NCI-H2081 treated with DMSO at 0.1 percent for 48 hours (cell line): Measurements from ENCODE around the gene ID2.
"Not testable (repeated sequence)": the region's sequence is repeated elsewhere in the genome, so short reads cannot be mapped to it uniquely, and the experiment has no call there.

Source experiments
- DNase-seq: peaks from one replicate; lab custom pipeline; 2025; lab: John Stamatoyannopoulos, UW

ID2 gene

DNA sequence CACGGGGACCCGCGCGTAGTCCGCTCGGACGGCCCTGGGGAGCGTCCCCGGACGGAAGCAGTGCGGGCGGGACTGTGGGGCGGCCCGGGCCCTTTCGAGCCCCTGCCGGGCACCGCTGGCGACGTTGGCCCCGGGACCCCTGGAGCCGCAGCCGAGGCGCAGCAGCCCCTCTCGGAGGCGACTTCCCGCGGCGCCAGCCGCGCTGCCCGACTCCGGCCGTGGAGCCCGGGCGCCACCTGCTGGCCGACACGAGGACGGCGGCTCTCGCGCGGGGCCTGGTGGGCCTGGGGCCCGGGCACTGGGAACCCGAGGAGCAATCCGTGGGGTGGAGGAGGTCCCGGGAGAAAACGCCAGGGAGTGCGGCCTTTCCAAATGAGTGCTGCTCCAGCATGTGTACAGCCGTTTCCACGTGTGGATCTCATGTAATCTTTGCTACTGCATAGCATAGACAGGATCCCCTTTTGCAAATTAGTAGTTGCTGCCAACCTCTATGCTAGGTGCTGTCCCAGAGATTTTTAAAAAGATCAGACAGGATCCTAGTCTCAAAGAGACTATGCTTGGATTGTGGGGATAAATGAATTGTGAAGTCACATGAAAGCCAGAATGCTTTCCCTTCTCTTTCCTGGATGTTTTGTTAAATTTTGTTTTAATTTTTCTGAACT is 4.0 kb downstream of the ID2 start:
- DNase-seq, result no peak

DNA sequence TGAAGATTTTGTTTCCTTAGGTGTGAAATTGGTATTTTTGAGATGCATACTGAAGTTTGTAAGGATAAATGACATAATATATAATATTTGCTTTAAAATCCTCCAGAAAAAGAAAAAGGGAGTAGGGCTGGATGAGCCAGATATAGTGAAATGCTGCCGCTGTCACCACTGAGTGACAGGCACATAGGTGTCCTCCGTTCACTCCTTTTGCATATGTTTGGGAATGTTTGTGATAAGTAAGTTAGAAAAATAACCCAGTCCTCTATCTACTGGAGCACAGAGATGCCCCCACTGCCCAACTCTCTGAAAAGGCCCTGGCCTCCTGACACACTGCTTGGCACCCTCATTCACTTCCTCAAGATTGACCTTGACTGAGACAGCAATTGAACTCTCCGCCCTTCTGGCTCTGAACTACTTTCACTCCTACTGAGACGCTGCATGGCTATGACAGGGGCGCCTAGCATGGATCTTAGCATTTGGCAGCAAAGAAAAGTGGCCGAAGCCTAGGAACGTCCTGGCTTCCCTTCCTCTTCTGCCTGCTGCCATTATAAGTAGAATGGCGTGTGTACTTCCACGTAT is 10.1 kb downstream of the ID2 start:
- no peak for DNase-seq

DNA sequence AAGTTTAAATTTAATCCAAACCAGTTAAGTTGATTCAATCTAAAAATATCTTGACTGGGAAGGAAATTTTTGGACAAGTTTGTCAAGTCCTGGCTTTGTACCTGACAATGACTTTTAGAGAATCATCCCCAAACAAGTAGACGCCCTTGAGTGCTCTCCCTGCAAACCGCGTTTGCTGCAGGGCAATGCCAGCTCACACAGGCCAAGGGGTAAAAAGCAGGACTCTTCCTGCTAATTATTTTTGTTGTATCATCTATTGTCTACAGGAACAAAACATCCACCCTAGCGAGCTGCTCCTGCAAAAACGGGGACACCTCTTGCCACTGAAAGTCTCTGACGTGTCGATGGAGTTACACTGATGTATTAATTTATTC is 10.9 kb downstream of the ID2 start:
- no peak for DNase-seq

DNA sequence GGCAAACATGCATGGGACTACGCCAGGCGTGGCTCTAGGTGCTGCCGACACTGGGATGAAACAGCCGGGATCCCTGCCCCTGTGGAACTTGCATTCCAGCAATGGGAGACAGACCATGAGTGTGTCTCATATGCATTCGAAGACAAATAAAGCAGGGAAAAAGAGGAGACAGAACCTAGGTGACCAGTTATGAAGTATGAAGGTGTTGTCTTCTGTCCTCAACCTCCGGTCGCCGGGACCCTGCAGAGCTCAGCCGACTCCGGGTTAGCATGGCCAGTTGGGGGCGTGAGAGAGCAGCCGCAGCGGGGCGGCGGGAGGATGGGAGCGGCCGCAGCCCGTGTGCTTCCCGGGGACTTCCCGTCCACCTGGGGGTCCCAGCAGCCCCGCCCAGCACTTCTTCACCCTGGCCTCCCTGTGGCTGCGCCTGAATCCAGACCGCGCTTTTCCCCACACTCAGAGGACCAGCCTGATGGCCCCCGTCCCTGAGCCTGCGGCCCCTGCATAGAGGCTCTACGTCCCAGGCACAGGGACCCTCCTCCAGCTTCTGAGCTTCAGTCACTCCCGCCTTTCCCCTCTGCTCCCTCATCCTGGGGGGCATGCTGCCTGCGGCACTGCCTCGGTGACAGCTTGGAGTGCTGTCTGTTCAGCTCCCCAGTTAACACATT is 11.4 kb downstream of the ID2 start:
- DNase-seq, result no peak

DNA sequence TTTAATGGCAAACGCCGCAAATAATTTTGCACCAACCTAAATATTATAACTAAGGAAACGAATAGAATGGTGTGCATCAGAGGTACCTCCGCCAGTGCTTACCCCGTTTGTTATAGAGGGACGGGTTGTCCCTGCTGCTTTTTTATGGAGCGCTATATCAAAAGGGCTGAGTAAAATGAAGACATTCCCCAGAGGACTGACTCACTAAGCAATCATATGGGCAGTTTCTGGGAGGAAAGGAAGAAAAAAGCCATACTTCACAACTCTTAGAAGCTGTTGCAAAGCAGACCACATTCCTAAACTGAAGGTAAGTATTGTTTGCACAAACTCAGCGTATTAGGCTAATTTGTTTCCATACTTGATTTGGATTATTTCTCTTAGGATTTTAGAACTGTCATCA is 12.9 kb downstream of the ID2 start:
- DNase-seq, result no peak

DNA sequence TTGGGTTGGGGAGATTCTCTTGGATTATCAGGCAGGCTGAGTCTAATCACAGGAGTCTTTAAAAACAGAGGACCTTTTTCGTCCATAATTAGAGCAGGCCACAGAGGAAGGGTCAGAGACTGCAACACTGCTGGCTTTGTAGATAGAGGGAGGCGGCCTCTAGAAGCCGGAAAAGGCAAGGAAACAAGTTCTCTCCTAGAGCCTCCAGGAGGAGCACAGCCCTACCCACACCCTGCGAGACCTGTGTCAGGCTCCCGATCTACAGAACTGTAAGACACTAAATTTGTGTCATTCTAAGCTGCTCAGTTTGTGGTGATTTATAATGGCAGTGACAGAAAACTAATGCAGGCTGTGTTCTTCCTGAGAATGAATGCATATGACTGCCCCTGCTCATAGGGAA is 15.3 kb downstream of the ID2 start:
- no peak for DNase-seq

DNA sequence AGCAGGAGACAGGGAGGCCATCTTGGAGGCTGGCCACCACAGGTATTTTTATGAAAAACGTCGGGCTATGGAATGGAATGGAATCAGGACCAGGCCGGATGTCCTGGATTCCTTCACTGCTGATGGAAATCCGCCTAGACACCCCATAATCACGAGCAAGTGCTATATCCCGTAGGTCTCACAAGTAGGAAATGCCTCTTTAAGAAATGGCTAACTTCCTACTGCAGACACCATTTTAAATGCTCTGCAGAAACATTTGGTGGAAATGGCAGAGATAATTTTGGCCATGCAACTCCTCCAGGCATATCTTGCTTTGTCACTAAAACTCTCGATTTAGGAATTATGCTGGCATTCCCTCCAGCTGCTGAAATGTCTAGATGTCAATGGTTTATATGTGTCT is 18.0 kb downstream of the ID2 start:
- DNase-seq, result no peak

DNA sequence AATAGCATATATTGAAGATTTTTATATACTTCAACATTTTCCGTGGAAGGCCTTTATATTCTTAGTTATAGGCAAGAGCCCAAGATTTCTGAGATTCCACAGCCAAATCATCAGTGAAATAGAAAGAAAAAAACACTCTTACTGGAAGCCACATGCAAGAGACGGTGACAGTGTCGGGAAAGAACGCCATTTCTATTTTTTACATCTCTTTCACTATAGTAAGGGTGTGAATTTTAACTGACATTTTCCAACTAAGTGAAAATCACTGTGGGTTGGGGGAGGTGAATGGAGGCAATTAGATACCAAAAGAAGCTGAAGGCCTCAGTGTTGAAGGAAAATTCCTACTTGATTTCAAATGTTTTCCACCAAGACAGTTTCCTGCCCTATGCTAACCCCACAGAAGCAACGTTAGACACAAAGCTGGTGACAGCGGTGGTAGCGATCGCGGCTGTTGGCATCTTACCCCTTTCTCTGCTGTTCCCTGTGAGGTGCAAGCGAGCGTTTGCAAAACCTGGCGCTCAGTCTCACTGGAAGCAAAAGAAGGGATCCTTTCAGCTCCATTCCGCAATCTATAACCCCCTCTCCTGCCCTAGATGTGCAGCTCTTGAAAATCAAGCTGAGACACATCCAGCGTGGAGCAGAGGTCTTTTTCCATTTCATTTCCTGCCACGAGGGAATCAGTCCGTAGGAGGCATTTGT is 20.0 kb downstream of the ID2 start:
- DNase-seq, result no peak

DNA sequence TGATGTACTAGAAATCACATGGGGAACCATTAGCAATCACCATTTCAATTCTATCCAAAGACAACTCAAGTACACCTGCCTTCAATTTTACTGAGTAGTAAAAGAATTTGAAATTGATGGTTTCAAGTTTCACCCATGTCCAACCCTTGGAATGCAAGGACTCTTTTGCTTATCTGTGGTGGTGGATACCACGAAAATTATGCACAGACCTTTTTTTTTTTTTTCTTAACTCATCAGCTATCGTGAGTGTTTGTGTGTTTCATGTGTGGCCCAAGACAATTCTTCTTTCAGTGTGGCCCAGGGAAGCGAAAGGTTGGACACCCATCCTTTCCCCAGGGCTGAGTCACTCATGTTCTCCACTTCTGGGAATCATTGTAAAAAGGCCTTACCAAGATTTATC is 23.1 kb downstream of the ID2 start:
- no peak for DNase-seq

DNA sequence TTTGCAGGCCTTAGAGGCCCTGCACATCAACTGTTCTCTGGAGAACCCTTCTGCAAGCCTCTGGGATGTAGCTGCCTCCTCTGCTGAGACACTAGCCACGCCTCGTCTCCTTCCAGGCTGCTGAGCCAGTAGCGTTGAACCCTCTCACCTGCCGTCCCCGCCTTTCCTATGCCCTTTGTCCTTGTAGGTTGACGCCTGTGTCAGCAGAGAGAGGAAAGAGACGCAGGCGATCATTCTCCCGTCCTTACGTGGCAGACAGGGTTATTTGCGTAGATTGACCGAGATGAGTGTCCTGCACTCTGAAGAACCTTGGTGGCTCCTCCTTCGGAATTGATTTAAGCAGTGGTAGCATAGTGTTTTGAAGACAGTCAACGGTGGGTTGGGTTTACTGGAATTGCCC is 27.8 kb downstream of the ID2 start:
- no peak for DNase-seq

DNA sequence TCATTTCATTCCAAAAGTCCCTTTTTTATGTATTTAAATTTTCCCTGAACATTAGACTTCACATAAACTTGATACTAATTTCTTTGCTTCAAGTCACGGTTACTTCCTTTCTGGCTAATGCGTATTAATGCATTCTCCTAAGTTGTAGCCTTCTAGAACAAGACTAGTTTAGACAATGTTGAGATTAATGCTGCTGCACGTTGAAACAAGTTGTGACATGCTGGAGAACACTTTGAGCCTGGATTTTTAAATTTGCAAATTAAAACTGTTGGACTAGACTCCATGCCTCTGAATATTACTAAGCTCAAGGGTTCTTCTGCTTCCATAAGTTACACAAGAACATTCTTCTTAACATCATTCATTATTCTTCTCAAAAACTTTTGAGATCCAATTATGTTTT is 29.1 kb downstream of the ID2 start:
- no peak for DNase-seq

DNA sequence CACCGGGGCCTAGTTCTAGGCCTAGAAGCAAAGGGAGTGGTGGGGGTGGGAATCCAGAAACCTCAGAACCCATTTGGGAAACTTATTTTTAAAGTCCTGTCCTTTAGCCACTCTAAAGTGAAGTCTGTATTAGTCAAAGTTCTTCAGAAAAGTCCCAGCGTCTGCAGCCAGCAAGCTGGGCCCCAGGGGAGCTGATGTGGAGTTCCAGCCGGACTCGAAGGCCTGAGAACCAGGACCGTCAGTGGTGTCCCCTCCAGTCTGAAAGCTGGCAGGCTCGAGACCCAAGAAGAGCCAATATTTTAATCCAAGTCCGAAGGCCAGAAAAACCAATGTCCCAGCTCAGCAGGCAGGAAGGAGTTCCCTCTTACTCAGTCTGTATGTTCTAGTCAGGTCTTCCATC is 32.4 kb downstream of the ID2 start:
- DNase-seq, result no peak

DNA sequence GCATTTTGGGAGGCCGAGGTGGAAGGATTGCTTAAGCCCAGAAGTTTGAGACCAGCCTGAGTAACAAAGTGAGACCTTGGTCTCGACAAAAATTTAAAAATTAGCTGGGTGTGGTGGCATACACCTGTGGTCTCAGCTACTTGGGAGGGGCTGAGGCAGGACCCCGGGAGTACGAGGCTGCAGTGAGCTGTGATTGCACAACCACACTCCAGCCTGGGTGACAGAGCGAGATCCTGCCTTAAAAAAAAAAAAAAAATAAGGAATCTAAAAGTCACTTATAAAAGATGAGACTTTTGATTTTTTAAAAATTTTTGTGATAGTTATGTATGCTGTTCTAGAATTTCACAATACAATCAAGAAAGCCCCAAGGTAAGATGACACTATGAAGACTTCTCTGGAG is 33.1 kb downstream of the ID2 start:
- no peak for DNase-seq

DNA sequence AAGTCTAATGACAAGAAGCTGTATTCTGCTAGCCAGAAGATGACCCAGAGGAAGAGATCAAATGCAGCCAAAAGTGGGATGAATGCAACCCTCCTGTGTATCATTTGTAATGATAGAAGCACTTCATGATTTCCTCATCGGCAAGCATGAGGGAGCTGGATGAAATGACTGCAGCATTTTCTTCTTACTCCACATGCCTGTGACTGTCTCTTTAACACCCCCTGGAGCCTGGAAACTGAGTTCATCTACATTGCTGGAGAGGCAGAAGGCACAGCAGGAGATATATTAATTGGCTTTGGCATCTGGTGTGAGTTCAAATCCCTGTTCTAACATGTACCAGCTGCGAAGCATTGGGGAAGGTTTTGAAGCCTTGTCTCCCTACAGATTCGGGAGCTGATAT is 37.7 kb downstream of the ID2 start:
- DNase-seq, result no peak

DNA sequence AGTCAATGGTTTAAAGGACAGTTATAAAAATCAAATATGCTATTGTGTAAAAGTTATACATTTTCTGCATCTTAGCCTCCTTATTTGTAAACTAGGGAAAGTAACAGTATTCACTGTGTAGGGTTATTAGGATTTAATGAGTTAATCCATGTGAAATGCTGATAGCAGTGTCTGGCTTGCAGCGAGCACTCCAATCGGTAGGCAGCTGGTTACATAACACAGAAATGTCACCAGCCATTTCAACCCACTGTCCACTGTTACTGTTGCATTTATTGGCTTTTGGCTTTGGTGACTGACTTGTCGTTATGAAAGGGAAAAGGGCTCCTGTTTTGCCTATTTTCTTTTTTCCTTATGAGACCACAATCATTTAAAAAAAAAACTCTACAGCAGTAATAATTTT is 38.9 kb downstream of the ID2 start:
- no peak for DNase-seq

DNA sequence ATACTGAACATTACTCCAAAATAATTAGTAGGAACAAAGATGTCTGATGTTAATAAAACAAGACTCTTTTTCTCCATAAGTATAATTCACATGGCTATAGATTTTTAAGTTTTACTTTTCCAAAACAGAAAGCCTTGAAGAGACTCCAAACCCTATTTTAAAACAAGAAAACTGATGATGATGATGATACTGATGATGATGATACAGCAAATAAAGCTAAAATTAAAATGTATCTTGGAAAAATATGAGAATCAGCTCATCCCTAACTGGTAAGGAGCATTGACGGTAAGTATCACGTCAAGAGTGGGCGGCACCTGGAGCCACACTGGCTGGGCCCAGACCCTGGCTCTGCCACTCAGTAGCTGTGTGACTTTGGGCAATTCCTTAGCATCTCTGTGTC is 39.6 kb downstream of the ID2 start:
- DNase-seq, result no peak

DNA sequence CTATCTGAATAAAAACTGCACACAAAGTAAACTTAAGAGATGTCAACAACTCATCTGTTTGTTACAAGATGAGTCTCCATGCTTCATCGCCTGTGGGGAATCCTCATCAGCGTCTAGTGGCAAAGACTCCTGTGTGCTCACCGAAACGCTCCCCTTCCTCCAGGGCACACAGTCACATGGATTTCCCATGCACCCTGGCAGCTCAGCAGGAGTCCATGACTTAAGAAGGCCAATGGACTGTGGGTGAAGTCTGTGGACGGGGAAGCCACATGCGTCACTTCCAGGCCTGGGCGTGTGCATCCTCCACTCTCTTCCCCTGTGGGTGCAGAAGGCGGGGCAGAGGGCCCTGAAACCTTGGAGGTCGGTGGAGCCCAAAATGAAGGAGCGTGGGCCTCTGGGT is 41.1 kb downstream of the ID2 start:
- no peak for DNase-seq

DNA sequence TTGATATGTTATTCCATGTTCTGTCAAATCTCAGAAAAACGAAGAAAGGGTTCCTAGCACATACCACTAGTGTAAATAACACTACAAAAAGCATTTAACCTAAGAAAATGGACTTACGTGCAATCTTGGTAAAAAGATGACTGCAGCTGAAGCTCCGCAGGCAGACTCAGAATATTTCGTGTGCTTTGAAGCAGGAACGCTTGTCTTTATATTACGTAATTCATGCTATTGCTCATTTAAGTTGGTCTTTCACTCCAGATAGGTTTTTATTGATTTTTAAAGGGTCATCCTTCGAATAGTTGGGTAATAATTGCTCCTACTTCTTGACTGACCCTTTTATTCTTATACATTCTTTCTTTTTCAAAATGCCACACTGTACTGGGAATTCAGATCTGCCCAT is 44.0 kb downstream of the ID2 start:
- no peak for DNase-seq

DNA sequence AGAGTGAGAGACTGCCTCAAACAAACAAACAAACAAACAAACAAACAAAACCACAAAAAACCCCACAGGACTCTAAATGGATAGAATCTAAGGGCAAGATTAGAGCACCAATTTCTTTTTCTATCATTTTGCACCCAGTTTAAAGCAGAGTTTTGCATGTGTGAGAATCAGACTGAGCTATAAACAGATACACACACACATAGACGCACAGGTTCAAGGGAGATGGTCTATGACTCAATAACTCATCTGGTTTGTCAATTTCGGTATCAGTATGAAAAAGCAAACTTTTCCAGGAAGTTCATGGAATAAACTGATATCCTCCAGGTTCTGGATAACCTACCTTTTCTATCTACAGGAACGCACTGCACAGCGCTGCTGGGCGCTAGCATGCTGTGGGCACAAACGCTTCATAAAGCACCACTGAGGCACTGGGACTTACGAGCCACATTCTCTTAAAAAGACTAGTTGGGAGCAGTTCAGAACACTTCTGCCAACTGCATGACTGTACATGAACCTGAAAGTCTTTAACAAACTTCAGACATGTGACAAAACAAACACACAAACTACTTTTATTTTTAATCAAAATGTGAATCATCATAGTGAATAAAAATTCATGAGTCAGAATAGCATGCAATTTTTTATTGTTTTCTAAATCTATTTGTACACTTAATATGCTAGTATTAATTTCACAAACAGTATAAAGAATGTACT is 46.6 kb downstream of the ID2 start:
- no peak for DNase-seq

DNA sequence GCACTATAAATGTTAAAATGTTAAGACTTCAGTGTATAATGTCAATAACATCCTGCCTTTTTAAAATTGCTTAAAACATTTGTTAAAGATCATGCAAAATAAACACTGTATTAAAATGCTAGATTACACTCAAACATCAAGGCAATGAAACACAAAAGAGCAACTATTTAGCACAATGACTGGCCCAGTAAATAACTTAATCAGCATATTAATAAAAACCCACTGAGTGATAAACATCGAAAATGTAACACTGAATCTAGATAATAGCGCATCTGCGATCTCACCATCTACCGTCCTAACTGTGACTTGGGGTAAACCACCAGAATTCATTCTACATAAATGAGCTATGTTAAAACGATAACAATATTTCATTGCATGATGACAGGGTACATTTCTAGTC is 47.2 kb downstream of the ID2 start:
- DNase-seq, result not testable (repeated sequence)

DNA sequence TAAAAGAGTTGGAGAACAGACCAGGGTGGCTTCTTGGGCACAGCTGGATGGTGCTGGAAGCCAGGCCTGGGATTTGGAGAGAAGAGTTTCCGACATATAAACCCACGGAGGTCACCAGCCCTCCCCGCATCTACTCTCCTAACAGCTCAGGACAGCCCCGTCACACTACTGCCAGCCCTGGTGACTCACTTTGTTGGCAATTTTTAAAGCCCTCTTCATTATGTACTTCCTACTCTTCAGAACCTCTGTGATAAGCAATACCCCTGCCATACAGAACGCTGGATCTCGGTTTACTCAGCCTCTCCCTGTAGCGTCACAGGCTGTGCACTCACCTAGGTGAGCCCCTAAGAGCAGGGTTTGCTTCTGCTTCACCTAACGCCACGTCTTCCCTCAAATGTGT is 48.1 kb downstream of the ID2 start:
- no peak for DNase-seq

DNA sequence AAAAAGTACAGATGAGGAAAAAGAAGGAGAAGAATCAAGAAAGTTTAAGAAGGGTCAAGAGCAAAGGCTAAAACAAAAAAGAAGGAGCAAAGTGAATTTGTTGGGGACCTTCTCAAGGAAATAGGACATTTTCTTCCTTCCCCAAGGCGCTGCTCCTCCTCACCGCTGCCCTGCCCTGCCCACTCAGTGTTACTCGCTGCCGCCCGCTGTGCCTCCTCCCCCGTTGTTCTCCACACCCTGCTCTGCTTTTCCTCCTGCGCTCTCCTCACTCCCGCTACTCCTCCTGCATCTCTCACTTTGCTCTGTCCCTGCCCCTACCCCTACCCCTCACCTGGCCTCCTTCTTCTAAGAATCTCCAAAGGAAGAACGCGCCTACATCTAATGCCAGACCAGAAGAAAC is 50.7 kb downstream of the ID2 start:
- DNase-seq, result no peak
